HUES48 (cell line): ENCODE results near the gene EHD3.

Experiments used
- H3K27ac ChIP-seq: one replicate; pipeline ENCODE4 v1.7.0; 2013; ENCODE audit warnings: low read depth, low read length, inconsistent platforms
- H3K27me3 ChIP-seq: 2 replicates; pipeline ENCODE4 v1.6.1; 2013; ENCODE audit warnings: mild to moderate bottlenecking, low read length; ENCODE audit not compliant: control insufficient read depth, insufficient read depth
- H3K36me3 ChIP-seq: 2 replicates; pipeline ENCODE4 v1.6.1; 2013; ENCODE audit warnings: low read length; ENCODE audit not compliant: control insufficient read depth, insufficient read depth
- H3K4me1 ChIP-seq: 2 replicates; pipeline ENCODE4 v1.6.1; 2013; ENCODE audit warnings: mild to moderate bottlenecking, low read length; ENCODE audit not compliant: control insufficient read depth, insufficient read depth
- H3K4me3 ChIP-seq: 2 replicates; pipeline ENCODE4 v1.5.1; 2013; ENCODE audit warnings: mild to moderate bottlenecking, low read depth, low read length
- H3K9ac ChIP-seq: 2 replicates; pipeline ENCODE4 v1.6.1; 2013; ENCODE audit warnings: mild to moderate bottlenecking, low read depth, low read length, moderate library complexity
- H3K9me3 ChIP-seq: 2 replicates; pipeline ENCODE4 v1.6.1; 2013; ENCODE audit warnings: low read length; ENCODE audit not compliant: control insufficient read depth, insufficient read depth

Gene EHD3

DNA sequence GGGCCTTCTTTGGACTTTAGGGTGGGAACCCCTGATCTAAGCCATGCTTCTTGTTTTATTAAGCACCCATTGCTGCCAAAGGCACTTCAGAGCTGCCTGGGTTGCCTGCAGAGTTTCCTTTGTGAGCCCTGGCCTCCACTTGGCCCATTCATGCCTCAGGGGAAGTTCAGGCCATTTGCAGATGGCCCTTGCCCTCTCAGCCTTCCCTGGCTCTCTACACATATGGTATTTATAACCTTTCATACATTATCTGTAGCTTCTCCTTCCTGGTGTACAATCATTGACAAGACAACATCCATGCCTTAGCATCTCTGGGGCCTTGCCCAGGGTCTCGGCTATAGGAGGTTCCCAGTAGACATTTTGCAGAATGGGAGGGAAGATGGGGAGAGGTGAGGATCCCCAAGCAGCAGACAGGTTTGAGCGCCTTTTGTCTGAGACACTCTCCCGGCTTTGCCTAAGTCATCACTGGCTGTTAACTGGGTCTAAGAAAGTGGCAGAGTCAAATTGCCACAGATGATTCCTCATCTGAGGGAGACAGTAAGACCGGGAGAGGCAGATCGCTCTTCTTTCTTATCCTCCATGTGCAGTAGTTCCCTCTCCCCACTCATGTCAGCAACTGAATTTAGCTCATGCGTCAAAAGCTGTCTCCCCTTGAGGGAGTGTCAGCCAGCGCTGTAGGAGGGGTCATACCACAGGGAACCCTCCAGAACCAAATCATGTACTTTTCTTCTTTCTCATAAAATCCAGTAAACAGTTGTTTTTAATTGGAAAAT, 2.7 kb downstream of the EHD3 start:
- H3K36me3 ChIP-seq: no peaks in the 10 kb centered on the region
- peaks cover 8% of the 10 kb centered on the region for H3K27me3 ChIP-seq
- no peaks in the 10 kb centered on the region for H3K9me3 ChIP-seq
- H3K4me1 ChIP-seq: peaks cover 12% of the 10 kb centered on the region; the same call in 1 of the 2 replicates
- H3K9ac ChIP-seq: no peak overlapping the region
- no peak overlapping the region for H3K4me3 ChIP-seq
- no peak overlapping the region for H3K27ac ChIP-seq

- no peaks in the 10 kb centered on the region for H3K36me3 ChIP-seq
- no peak overlapping the region for H3K9ac ChIP-seq
- H3K4me1 ChIP-seq: peaks cover 12% of the 10 kb centered on the region; the same call in 1 of the 2 replicates
- H3K27me3 ChIP-seq: peaks cover 8% of the 10 kb centered on the region
- H3K27ac ChIP-seq: no peak overlapping the region
- H3K9me3 ChIP-seq: no peaks in the 10 kb centered on the region
- H3K4me3 ChIP-seq: no peak overlapping the region
Observed at GRCh38 chr2:31237348-31238017, 3.5 kb downstream of the EHD3 start.

- Histone ChIP-seq H3K4me1 (peaks cover 8% of the 10 kb centered on the region; the same call in 1 of the 2 replicates), H3K9me3 (no peaks in the 10 kb centered on the region), H3K27me3 (peaks cover 8% of the 10 kb centered on the region), H3K4me3 (no peak overlapping the region), H3K9ac (no peak overlapping the region), H3K36me3 (no peaks in the 10 kb centered on the region), H3K27ac (no peak overlapping the region)
Observed at GRCh38 chr2:31238126-31238905, 4.4 kb downstream of the EHD3 start.

DNA sequence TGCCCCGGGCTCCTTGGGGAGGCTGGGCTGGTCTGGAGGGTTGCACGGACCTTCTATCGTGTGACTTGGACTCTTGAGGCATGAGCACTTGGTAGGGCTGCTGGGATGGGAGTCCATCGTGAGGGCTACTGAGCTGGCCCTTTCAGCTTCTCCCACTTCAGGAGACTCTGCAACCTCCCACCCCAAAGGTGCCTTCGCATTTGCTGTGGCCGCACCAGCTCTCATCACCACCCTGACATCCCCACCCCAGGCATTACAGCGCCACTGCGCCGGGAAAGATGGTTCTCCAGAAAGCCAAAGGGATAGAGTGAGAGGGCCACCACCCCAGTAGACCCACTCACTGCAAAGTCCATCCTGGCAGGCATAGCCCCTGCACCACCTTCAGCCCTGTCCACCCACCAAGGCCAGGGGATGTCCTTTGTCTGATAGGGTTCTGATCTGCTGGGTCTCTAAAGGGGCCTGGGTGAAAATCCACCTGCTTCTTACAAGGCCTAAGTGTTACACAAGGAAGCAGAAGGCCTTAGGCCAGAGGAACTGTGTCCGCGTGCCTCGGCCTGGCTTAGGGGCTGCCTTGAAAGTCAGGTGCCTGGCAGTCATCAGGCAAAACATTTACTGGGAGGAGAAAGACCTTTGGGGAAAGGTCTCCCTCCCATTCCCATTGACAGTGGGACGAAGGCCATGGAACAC, 5.1 kb downstream of the EHD3 start:
- H3K4me1 ChIP-seq: 0 out of 2 replicates have a peak, but pooled peaks cover 5% of the 10 kb centered on the region
- H3K36me3 ChIP-seq: no peaks in the 10 kb centered on the region
- no peaks in the 10 kb centered on the region for H3K9me3 ChIP-seq
- H3K27ac ChIP-seq: no peak overlapping the region
- H3K4me3 ChIP-seq: no peak overlapping the region
- H3K9ac ChIP-seq: no peak overlapping the region
- peaks cover 8% of the 10 kb centered on the region for H3K27me3 ChIP-seq

- H3K27me3 ChIP-seq: peaks cover 6% of the 10 kb centered on the region
- H3K9me3 ChIP-seq: no peaks in the 10 kb centered on the region
- 0 out of 2 replicates have a peak, but pooled peaks cover under 1% of the 10 kb centered on the region for H3K36me3 ChIP-seq
- no peak overlapping the region for H3K4me3 ChIP-seq
- no peak overlapping the region for H3K9ac ChIP-seq
- no peak overlapping the region for H3K27ac ChIP-seq
- H3K4me1 ChIP-seq: 0 out of 2 replicates have a peak, but pooled peaks cover 2% of the 10 kb centered on the region
Observed at GRCh38 chr2:31239593-31240177, 5.7 kb downstream of the EHD3 start.

- no peak overlapping the region for H3K27ac ChIP-seq
- H3K36me3 ChIP-seq: 0 out of 2 replicates have a peak, but pooled peaks cover 4% of the 10 kb centered on the region
- no peaks in the 10 kb centered on the region for H3K4me1 ChIP-seq
- H3K9ac ChIP-seq: no peak overlapping the region
- H3K9me3 ChIP-seq: no peaks in the 10 kb centered on the region
- no peak overlapping the region for H3K4me3 ChIP-seq
- no peaks in the 10 kb centered on the region for H3K27me3 ChIP-seq
Observed at GRCh38 chr2:31240381-31241365, 6.7 kb downstream of the EHD3 start.

DNA sequence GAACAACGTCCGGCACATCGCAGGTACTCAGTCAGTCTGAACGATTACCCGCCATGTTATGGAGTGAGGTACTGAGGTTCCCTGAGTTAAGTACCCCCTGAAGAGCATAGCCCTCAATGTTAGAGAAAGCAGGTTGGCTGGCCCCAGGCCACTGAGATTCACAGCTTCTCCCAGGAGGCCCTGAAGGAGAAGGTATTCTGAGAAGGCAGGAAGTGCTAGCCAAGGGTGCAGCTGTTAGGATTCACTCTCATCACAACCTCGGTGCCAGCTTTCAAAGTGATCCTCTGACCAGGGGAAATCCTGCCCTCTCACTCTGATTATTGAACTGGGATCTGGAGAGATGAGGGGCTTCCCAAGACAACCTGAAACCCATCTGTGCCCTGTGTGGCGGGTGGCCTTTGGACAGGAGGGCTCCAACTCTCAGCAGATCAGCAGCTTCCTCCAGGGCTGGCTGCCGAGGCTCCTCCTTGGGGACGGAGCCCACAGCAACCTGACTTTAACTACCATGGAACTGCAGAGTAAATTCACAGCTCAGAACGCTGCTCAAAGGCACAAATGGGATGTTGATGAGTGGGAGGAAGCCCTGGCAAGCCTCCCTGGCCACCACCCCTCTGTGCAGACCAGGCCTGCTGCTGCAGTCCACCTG, 7.8 kb downstream of the EHD3 start:
- Histone ChIP-seq H3K36me3 (0 out of 2 replicates have a peak, but pooled peaks cover 4% of the 10 kb centered on the region), H3K9me3 (no peaks in the 10 kb centered on the region), H3K4me1 (no peaks in the 10 kb centered on the region), H3K4me3 (no peak overlapping the region), H3K27me3 (no peaks in the 10 kb centered on the region), H3K27ac (no peak overlapping the region), H3K9ac (no peak overlapping the region)

DNA sequence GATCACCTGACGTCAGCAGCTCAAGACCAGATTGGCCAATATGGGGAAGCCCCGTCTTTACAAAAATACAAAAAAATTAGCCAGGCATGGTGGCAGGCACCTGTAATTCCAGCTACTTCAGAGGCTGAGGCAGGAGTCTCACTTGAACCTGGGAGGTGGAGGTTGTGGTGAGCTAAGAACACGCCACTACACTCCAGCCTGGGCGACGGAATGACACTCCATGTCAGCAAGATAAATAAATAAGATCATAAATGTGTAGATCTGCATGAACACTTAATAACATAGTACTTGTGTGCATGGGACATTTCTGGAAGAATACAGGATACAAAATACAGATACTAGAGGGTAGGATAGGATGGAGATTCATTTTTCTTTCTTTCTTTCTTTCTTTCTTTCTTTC, 9.1 kb downstream of the EHD3 start:
- Histone ChIP-seq H3K36me3 (peaks cover 10% of the 10 kb centered on the region; the same call in 1 of the 2 replicates), H3K9me3 (no peaks in the 10 kb centered on the region), H3K4me1 (no peaks in the 10 kb centered on the region), H3K27me3 (no peaks in the 10 kb centered on the region), H3K27ac (no peak overlapping the region), H3K9ac (no peak overlapping the region), H3K4me3 (no peak overlapping the region)

DNA sequence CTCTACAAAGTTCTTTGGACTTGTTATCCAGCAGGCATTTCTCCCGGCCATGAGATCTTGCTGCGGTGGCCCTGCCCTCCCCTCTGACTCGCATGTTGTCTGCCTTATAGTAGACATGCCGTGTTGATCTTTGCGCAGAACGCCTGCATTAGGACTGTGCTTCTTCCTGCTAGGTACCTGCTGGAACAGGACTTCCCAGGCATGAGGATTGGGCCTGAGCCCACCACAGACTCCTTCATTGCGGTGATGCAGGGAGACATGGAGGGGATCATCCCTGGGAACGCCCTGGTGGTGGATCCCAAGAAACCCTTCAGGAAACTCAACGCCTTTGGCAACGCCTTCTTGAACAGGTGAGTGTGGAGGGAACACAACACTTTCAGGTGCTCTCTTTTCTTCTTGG, 10.1 kb downstream of the EHD3 start:
- Histone ChIP-seq H3K4me3 (no peak overlapping the region), H3K36me3 (peaks cover 10% of the 10 kb centered on the region; the same call in 1 of the 2 replicates), H3K4me1 (no peaks in the 10 kb centered on the region), H3K27me3 (no peaks in the 10 kb centered on the region), H3K9me3 (no peaks in the 10 kb centered on the region), H3K9ac (no peak overlapping the region), H3K27ac (no peak overlapping the region)
